GM21723 (cell line): ENCODE measurements around the gene TCAF1.
"Not testable (repeated sequence)": the region's sequence is repeated elsewhere in the genome, so short reads cannot be mapped to it uniquely, and the experiment has no call there.

Experiments used
- ATAC-seq: cut with Tn5 transposase; IDR thresholded peaks from one replicate; pipeline ENCODE4 v1.9.1; 2021; ENCODE audit warnings: mild to moderate bottlenecking, moderate library complexity; ENCODE audit not compliant: unreplicated experiment

Gene TCAF1

DNA sequence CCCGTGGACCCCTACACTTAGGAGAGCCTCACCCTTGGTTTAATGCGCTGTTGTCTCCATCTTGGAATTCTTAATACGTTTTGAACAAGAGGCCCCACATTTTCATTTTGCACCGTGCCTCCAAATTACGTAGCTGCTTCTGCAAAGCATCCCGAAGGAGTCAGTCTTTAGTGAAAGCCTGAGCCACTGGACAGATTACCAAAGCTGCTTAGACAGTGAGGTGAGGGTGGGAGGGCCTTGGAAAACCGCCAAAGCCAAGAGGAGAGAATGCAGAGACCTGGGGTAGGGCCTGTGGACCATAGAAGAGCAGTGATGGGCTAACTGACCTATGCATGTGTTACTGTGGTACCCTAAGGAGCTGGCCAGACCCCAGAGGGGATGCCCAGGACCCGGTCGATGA, 4.2 kb upstream of the TCAF1 start:
- no peak for ATAC-seq

DNA sequence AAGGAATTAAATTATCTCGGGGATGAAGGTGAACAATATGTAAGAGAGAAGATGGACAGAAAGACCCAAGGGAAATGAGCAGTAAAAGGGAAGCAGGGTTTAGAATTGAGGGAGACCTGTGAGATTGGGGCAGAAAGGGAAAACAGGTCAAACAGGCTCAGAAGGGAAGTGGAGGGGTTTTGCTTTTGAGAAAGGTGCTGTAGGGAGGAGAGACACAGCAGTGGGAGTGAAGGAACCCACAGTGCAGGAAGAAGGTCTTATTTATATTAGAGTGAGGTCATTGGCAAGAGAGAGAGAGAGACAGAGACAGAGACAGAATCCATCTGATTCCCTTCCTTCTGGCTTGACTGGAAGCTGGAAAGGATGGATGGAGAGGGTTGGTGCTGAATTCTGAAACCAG, 3.5 kb upstream of the TCAF1 start:
- ATAC-seq, result no peak

DNA sequence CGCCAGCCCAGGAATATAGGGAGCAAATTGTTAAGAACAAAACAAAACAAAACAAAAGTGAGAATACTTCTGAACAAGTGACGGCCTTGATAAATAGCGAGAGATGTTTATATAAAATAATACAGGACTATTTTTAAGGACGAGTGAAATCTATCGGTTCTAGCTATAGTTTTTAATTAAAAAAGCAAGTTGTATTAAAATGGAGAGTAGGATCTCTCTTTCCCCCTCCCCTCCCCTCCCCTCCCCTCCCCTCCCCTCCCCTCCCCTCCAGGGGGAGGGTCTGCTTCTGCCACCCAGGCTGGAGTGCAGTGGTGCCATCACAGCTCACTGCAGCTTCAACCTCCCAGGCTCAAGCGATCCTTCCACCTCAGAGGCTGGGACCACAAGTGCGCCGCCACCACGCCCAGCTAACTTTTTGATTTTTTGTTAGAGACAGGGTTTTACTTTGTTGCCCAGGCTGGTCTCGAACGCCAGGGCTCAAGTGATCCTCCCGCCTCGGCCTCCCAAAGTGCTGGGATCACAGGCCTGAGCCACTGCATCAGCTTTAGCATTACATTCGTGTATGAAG, 440 bp upstream of the TCAF1 start:
- ATAC-seq, result no peak

DNA sequence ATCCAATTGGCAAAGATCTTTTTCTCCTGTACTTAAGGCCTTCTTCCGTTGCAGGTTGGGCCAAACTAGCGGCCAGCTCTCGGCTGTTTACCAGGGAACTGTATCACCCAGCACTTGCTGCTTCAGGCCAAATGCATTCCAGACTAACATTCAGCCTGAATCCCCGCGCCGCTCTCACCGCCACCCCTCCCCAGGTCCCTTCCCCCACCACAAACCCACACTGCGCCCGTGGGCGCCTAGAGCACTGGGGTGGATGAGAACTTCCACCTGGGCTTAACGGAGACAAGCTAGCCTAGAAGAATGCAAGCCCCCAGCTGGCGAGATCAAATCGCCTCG, 676 bp downstream of the TCAF1 start:
- ATAC-seq, result peak; percentile 40

DNA sequence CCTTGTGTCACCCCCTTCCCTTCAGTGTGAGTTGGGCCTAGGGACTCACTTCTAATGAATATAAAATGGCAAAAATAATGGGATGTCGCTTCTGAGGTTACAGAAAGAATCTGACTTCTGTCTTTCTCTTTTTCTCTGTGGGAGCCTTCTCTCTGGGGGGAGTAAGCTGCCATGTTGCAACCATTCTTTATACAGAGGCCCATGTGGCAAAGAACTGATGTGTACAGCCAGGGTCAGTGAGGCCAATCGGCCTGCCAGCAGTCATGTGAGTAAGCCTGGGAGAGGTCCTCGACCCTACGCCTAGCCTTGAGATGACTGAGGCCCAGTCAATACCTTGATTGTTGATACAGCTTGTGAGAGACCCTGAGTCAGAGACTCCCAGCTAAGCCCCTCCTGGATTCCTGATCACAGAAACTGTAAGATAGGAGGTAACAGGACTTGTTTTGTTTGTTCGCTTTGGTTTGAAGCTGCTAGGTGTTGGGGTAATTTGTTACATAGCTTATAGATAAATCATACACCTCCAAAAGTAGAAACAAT, 1.7 kb downstream of the TCAF1 start:
- ATAC-seq, result no peak

DNA sequence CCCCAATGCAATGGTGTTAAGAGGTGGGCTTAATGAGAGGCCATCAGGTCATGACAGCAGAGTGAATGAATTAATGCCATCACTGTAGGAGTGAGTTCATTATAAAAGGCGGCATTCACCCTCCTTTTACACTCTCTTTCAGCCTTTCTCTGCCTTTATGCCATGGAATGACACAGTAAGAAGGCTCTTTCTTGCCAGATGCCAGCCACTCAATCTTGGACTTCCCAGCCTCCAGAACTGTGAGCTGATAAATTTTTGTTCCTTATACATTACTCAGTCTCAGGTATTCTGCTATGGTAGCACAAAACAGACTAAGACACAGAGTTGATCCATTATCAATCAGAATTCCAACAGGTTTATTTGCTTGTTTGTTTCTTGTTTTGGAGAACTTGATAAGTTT, 3.2 kb downstream of the TCAF1 start:
- no peak for ATAC-seq

DNA sequence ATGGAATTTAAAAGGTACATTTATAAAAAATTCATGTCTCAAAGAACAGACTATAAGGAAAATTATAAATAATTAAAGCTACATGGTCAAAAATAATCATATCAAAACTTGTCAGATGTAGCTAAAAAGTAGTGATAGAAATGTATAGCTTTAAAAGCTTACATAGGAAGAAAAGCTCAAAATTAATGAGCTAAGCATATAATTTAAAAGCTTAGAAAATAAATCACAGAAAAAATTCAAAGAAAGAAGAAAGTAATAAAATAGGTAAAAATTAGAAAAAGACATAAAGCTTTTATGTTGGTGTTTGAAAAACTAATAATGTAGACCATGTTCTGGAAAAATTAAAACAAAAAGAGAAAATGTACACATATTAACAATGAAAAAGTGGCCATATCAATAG, 5.3 kb downstream of the TCAF1 start:
- ATAC-seq, result no peak

DNA sequence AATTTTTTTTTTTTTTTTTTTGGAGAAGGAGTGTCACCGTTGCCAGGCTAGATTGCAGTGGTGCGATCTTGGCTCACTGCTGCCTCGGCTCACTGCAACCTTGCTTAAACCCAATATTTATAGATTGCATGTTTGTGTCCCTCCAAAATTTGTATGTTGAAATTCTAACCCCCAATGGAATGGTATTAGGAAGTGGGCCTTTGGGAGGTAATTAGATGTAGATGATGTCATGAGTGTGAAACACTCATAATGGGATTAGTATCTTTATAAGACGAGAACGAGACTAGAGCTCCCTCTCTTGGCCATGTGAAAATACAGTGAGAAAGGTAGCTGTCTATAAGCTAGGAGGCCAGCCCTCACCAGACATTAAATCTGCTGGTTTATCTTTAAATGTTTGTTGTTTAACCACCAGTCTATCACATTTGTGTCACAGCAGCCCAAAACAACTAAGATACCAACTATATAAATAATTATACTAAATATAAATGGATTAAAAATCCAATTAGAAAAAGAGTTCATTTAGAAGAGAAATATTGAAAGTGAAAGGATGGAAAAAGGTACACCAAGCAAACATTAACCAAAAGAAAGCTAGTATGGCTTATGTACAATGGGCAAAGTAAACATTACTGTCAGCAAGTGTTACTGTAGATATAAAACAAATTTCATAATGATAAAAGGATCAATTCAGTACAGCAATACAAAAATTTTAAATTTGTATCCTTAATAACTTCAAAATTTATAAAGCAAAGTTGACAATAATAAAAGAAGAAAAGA, 9.3 kb downstream of the TCAF1 start:
- peak; percentile 98 for ATAC-seq

DNA sequence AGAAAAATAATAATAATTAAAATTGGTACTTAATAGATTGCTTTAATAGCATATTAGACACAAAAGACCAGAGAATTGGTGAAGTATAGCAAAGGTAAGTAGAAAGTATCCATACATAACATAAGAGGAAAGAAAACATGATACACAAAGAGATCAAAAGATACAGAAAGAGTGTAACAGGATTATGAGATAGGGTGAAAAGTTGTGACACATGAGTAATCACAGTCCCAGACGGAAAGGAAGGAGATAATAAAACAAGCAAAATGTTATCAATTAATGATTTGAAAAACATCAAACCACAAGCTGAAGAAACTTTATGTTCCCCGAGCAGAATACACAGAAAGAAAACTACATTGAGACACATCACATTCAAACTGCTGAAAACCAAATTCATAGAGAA, 10.5 kb downstream of the TCAF1 start:
- no peak for ATAC-seq

DNA sequence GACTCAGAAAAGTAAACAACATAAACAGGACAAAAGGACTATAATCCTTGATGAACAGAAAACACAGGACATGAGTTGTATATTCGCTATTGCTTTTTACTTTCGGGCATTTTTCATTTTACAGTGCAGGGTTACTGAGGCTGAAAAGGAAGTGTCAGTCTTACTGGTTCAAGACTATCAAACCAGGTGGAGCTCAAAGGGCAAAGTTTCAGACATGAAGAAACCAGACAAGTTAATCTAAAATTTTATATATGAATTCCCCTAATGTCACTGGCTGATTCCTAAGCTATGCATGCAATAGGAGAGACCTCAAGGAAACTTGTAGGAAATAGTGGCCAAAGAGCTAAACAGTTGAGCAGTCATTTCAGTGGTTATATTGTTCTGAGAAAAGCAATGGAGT, 11.4 kb downstream of the TCAF1 start:
- ATAC-seq, result no peak

DNA sequence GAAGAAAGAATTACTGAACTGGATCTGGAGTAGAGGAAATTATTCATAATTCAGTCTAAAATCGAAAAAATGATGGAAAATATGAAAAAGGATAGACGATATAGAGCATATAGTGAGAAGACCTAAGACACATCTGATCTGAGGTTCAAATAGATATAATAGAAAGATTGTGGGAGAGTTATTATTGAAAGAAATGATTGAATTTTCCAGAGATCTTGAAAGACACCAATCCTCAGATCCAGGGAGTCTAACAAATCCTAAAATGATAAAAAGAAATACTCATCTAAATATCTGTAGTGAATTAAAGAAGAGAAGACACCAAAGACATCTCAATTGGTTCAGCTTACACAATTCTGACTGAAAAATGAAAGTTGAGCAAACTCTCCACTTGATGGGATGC, 12.9 kb downstream of the TCAF1 start:
- ATAC-seq, result no peak

DNA sequence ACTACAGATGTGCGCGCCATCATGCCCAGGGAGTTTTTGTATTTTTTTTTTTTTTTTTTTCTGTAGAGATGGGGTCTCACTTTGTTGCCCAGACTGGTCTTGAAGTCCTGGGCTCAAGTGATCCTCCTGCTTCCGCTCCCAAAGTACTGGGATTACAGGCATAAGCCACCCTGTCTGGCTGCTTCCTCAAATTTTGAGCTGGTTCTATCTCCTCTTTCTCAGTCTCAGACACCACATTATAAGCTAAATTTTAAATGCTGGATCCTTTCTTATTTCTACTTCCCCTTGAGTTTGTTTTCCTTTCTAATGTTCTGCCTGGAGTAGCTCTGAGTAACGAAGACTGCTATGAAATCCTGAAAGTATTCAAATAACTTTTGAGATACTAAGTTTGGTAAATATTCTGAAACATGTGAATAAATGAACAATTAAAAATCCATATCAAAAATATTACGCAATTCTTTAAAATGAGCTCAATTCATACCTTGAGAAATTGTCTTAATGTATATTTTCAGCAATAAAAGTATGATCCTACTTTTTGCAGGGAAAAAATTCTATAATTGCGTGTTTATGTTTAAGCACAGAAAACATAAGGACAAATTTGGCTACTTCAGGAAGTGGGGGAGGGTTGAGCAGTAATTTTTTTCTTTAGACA, 15.0 kb downstream of the TCAF1 start:
- ATAC-seq, result no peak

DNA sequence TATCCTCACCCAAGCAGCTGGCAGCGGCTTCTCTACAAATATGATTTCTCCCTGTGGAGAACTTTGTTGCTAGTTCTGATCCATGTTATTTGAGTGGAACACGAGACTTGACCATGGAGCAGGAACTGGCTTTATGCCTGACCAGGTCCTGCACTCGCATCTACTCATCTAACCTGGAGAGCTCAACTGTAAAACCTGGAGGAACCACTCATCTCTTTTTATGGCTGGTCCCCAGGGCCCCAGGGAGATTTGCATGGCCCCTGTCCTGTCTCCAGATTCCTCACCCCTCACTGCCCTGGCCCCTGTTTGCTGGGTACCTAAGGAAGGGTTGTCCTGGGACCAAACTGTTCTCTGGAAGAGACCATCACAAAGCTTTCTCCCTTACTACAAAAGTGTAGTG, 16.0 kb downstream of the TCAF1 start:
- ATAC-seq, result peak; percentile 28

DNA sequence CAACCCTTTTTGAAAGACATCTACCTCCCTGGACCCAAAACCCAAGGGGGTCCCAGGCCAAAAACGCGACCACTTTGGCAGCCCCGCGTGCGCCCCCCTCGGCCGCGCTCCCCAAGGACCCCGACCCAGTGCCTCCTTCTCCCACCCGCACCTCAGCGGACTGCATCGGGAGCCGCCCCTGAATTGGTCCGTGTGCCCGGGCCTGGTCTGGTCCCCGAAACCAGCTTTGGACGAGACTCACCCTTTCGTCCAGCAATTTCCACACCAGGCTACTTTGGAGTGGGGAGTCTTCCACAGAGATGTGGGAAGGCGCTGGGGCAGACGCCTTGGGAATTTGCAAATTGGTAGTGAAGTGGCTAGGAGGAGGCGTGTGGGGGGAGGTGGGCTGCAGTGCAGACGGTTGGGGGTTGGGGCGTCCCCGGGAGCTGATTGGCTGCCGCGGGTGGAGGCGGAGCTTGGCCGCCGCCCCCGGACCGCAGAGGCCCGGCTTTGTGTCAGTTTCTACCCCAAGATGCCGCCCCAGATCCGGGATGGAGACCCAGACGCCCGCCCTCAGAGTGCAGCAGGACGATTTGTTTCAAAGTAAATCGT, 16.9 kb downstream of the TCAF1 start:
- peak; percentile 90 for ATAC-seq

DNA sequence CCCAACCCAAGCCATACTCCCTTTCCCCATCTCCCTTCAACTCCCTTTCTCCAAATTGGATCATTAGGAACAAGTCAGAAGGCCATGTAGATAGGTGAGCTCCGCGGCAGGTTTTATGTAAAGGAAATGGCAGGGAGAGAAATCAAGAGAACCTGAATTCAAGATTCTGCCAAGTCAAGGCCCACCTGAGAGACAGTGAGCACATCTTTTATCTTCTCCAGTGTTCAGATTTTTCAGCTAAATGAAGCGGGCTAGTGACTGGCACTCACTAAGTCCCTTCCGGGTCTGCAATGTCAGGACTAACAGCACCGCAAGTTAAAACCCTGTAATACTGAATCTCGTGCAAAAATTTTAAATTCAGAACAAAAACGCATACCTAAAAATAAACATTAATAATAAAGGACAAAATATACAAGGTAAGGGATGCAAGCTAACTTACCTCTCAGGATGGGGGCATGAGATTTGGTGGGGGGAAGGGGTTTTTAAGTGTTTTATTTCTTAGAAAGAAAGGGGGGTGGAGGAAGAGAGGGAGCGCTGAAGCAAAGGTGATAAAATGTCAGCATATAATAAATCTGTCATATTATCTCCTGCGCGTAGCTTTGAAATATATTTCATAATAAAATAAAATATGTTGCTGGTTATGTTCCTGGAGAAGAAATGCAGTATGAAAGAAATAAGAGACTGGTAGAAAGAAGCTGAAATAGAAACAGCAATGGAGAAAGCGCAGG, 17.6 kb downstream of the TCAF1 start:
- no peak for ATAC-seq

DNA sequence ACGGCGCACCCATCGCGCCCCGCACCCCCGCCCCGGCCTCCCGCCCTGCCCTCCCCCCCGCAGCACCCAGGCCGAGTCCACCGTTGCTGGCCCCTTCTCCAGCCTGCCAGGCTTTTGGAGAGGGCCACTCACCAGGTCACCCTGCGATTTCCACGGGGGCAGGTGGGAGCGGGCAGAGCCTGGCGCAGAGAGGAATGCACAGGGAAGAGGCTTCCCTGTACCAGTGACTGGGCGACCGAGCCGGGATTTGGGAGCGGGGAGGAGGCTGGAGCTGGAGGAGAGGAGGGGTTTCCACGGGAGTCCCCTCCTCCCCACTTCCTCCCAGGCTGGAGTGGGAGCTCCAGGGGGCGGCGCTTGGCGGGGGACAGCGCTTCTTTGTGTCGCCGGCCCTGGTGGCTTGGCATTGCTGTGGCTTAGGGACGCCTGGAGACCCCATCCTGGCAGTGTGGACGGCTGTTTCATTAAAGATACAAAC, 19.3 kb downstream of the TCAF1 start:
- no peak for ATAC-seq

DNA sequence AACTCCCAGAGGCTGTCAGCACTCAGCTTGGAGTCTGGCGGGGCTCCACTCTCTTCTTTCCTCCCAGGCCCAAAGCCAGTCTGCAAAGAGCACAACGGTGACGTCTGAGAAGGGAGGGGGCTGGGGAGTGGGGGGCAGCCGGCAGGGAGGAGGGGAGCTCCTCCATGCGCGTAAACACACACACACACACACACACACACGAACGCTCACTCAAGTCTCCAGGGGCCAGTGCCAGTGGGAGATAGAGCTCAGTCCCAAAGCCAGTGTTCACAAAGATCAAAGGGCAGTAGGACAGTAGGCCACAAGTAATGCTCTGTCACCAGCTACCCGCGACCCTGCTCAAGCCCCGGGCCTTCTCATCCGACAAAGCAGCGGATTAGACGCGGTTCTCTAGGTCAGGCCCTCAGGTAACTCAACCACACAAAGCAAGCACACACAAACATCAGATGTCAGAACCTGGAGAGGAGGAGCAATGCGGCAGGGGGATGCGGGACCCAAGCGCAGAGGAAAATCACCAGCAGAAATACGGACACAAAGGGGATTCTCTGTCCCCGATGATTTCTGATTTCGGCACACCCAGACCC, 19.9 kb downstream of the TCAF1 start:
- ATAC-seq, result no peak

DNA sequence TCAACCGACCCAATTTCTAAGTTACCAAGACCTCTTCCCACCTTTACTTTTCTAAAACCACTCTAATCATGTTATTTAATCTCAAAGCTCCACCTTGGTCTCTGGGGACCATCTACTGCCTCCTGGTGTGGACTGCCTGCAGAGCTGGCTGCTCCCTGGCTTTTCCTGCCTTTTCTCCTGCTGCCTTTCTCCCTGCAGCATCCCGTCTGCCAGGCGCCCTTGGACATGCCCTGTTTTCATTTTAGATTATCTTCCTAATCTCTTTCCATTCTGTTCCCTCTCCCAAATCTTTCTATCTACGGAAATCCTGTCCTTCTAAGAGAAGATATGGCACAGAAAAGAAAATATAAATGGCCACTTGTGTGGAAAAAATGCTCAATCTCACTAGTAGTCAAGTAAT, 23.1 kb downstream of the TCAF1 start:
- no peak for ATAC-seq

DNA sequence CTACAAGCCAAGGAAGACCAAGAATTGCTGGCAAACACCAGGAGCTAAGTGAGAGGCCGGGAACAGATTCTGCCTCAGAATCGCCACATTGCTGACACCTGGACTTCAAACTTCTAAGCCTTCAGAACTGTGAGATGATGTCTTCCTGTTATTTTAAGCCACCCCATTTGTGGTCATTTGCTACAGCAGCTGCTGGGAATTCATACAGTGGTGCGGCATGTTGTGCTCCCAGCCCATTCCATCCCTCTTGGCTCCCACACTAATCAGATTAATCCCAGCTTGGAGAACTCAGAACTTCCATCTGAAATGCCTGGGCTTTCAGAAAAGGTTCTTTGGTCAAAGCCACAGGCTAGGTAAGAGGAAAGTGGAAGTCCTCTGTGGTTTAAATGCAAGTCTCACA, 24.9 kb downstream of the TCAF1 start:
- ATAC-seq, result no peak

DNA sequence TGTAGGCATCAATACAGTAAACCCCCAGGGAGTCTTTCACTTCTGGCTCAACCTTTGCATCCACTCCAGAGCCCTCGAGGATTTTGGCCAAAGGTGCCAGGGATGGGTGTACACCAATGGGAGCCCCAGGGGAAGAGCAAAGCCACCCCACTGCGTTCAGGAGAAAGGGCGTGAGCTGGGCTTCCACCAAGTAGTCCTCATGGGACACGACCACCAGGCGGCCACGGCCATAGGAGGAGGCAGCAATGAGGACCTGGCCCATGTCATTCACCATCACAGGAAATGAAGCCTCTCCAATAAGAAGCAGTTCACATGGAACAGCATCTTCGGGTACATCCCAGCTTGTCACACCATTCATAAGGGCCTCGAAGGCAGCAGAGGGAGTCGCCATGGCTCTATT, 25.8 kb downstream of the TCAF1 start:
- no peak for ATAC-seq

DNA sequence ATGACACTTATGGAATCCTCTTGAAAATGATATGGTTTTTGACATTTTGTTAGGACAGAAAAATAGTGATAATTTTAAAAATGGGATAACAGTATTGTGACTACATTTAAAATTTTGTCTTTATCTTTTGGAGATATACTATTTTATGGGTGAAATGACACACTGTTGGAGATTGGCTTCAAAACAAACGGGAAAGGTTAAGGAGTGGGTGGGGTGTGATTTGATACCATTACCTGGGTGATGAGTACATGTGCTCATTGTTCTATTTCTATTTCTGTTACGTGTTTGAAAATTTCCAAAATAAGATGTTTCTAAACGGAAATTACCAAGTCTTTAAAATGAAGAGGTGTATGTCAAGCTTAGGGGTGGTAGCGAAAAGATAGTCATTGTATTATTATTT, 28.7 kb downstream of the TCAF1 start:
- ATAC-seq, result not testable (repeated sequence)
